Measurements from ENCODE around the gene RIPOR1.
"Not testable (repeated sequence)": the region's sequence is repeated elsewhere in the genome, so short reads cannot be mapped to it uniquely, and the experiment has no call there.

The RIPOR1 gene

DNA sequence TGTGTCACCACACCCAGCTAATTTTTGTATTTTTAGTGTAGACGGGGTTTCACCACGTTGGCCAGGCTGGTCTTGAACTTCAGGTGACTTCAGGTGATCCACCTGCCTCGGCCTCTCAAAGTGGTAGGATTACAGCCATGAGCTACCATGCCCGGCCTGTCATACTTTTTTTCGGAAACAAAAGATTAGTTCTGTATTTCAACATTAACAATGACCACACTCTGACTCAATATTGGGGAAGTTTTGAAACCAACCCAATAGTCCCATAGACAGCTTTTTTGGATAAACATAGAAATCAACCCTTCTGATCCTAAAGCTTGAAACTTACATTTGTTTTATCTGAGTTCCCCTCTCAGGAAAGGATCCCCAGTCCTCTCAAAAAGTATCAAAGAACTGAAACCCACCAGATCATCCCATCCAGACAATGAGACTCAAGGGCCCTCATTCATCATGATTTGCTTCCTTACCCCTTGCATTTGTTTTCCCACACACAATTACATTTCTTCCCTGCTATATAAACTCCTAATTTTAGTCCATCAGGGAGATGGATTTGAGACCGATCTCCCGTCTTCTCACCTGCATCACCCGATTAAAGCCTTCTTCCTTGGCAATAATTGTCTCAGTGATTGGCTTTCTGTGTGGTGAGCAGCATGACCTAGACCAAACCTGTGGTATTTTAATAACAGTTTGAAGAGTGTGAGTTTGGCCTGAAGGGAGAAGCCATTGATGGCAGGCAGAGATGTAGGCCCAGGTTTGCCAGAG, 38.1 kb upstream of the RIPOR1 start:
- Histone ChIP-seq H3K4me1 (ENCODE audit: control insufficient read depth in 1 of 2, insufficient read depth in 2 of 2, low read length in 2 of 2) (peaks cover 12 to 34% of the 10 kb centered on the region in 2 donors), H3K27me3 (ENCODE audit: low read depth, low read length) (no peaks in the 10 kb centered on the region), H3K9me3 (ENCODE audit: control insufficient read depth in 1 of 2, low read length in 2 of 2) (no peaks in the 10 kb centered on the region), H3K36me3 (ENCODE audit: control insufficient read depth in 1 of 2, insufficient read depth in 2 of 2, low read length in 2 of 2) (no peaks in the 10 kb centered on the region), H3K4me3 (ENCODE audit: low read depth in 1 of 2, low read length in 2 of 2) (no peak overlapping the region), H3K27ac (ENCODE audit: low read length) (peak overlapping the region; percentile 42)

DNA sequence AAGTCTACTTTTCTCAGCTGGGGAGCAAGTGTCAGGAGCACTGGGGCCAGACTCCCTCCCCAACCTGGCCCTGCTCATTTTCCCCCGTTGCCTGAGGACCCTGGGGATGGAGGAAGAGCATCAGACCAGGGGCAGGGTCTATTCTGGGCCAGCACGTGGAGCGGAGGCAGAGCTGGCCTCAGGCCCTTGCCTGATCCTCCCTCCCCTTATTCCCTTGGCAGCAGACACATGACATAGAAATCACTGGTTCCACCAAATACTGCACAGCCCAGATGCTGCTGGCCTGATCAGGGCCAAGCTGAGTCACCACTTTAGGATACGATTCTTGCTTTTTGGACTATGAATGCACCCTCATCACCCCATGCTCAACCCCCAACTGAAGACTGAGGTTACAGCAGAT, 29.5 kb upstream of the RIPOR1 start:
- Histone ChIP-seq H3K9me3 (ENCODE audit: control insufficient read depth in 1 of 2, low read length in 2 of 2) (no peaks in the 10 kb centered on the region), H3K27ac (ENCODE audit: low read length) (no peak overlapping the region), H3K27me3 (ENCODE audit: low read depth, low read length) (no peaks in the 10 kb centered on the region), H3K36me3 (ENCODE audit: control insufficient read depth in 1 of 2, insufficient read depth in 2 of 2, low read length in 2 of 2) (peaks cover 3 to 12% of the 10 kb centered on the region in 2 donors), H3K4me3 (ENCODE audit: low read depth in 1 of 2, low read length in 2 of 2) (no peak overlapping the region), H3K4me1 (ENCODE audit: control insufficient read depth in 1 of 2, insufficient read depth in 2 of 2, low read length in 2 of 2) (peaks cover 0 to 8% of the 10 kb centered on the region in 2 donors)

DNA sequence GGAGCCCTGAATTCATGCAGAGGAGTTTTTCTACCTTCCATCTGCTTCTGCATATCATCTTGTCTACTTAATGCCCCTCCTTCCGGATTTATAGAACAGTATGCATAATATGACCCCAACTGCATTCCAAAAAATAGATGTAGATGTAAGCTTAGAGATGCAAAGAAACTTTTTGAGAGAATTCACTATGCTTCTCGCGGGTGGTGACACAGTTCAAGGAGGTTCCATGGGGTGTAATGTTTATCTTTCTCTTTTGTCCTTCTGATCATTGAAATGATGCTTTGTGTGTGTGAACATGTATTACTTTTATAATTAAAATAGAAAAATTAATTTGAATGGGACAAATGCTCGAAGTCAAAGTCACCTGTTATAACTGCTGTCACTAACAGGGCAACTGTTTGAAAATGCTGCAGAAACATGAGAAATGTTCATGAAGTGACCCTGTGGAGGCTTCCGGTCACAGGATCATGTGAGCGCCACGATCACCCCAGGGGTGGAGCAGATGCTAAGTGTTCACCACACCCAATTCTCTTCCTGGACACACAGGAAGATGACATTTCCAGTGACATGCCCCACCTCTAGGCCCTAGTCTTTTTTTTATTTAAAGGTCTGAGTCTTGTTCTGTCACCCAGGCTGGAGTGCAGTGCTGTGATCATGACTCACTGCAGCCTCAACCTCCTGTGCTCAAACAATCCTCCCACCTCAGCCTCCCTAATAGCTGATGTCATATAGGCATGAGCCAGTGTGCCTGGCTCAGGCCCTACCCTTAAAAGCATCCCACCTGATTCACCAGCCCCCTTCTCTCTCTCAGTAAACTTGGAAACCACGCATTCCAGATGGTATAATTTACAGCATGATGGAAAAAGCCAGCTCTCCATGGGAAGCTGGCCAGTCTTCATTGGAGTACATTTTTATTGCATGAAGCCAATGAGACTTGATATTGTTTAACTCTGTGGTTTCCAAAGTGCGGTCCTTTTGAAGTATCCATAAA, 24.3 kb upstream of the RIPOR1 start:
- no peaks in the 10 kb centered on the region for H3K9me3 ChIP-seq (ENCODE audit: control insufficient read depth in 1 of 2, low read length in 2 of 2)
- H3K4me3 ChIP-seq (ENCODE audit: low read depth in 1 of 2, low read length in 2 of 2) = no peak overlapping the region
- no peaks in the 10 kb centered on the region for H3K36me3 ChIP-seq (ENCODE audit: control insufficient read depth in 1 of 2, insufficient read depth in 2 of 2, low read length in 2 of 2)
- no peaks in the 10 kb centered on the region for H3K27me3 ChIP-seq (ENCODE audit: low read depth, low read length)
- peaks cover 0 to under 1% of the 10 kb centered on the region in 2 donors for H3K4me1 ChIP-seq (ENCODE audit: control insufficient read depth in 1 of 2, insufficient read depth in 2 of 2, low read length in 2 of 2)
- no peak overlapping the region for H3K27ac ChIP-seq (ENCODE audit: low read length)

DNA sequence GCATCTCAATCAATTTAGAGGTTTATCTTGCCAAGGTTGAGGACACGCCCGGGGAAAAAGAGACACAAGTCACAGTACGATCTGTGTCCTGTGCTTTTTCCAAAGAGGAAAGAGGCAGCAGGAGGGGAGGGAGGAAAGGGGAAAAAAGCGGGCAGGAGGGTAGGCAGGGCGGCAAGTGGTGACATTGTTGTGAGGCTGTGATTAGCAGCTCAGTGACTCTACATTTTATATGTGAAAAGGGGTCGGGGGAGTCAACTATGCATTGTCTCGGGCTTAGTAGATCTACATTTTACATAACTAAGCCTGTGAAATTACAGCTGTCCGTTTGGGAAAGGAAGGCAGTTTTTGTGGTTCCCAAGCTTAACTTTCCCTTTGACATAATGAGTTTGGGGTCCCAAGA, 22.2 kb upstream of the RIPOR1 start:
- H3K27ac ChIP-seq (ENCODE audit: low read length) = no peak overlapping the region
- H3K4me3 ChIP-seq (ENCODE audit: low read depth in 1 of 2, low read length in 2 of 2) = no peak overlapping the region
- no peaks in the 10 kb centered on the region for H3K4me1 ChIP-seq (ENCODE audit: control insufficient read depth in 1 of 2, insufficient read depth in 2 of 2, low read length in 2 of 2)
- no peaks in the 10 kb centered on the region for H3K36me3 ChIP-seq (ENCODE audit: control insufficient read depth in 1 of 2, insufficient read depth in 2 of 2, low read length in 2 of 2)
- no peaks in the 10 kb centered on the region for H3K9me3 ChIP-seq (ENCODE audit: control insufficient read depth in 1 of 2, low read length in 2 of 2)
- H3K27me3 ChIP-seq (ENCODE audit: low read depth, low read length) = no peaks in the 10 kb centered on the region

DNA sequence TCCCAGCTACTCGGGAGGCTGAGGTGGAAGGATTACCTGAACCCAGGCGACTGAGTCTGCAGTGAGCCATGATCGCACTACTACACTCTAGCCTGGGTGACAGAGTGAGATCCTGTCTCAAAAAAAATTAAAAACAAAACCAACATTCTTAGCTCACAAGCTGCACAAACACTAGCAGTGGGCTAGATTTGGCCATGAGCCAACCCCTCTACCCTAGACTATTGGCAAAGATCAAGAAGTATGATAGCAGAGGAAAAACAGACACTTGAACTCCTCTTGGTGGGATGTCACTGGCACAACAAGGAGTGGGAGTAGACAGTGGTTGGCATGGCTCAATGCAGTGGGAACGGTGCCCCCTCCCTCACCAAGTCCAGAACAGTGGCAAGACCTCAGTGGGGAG, 19.6 kb upstream of the RIPOR1 start:
- no peaks in the 10 kb centered on the region for H3K9me3 ChIP-seq (ENCODE audit: control insufficient read depth in 1 of 2, low read length in 2 of 2)
- no peaks in the 10 kb centered on the region for H3K36me3 ChIP-seq (ENCODE audit: control insufficient read depth in 1 of 2, insufficient read depth in 2 of 2, low read length in 2 of 2)
- no peaks in the 10 kb centered on the region for H3K4me1 ChIP-seq (ENCODE audit: control insufficient read depth in 1 of 2, insufficient read depth in 2 of 2, low read length in 2 of 2)
- H3K4me3 ChIP-seq (ENCODE audit: low read depth in 1 of 2, low read length in 2 of 2) = no peak overlapping the region
- no peaks in the 10 kb centered on the region for H3K27me3 ChIP-seq (ENCODE audit: low read depth, low read length)
- no peak overlapping the region for H3K27ac ChIP-seq (ENCODE audit: low read length)

DNA sequence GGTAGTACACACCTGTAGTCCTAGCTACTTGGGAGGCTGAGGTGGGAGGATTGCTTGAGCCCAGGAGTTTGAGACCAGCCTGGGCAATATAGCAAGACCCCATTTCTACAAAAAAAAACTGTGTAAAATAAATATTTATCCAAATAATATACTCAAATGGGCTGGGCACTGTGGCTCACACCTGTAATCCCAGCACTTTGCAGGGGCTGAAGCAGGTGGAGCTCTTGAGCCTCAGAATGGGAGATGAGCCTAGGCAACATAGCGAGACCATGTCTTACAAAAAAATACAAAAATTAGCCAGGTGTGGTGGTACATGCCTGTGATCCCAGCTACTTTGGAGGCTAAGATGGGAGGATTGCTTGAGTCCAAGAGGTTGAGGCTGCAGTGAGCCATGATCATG, 14.7 kb upstream of the RIPOR1 start:
- not testable (repeated sequence) for H3K4me1 ChIP-seq (ENCODE audit: control insufficient read depth in 1 of 2, insufficient read depth in 2 of 2, low read length in 2 of 2); H3K27me3 ChIP-seq (ENCODE audit: low read depth, low read length); H3K9me3 ChIP-seq (ENCODE audit: control insufficient read depth in 1 of 2, low read length in 2 of 2); H3K36me3 ChIP-seq (ENCODE audit: control insufficient read depth in 1 of 2, insufficient read depth in 2 of 2, low read length in 2 of 2); H3K4me3 ChIP-seq (ENCODE audit: low read depth in 1 of 2, low read length in 2 of 2); H3K27ac ChIP-seq (ENCODE audit: low read length)

DNA sequence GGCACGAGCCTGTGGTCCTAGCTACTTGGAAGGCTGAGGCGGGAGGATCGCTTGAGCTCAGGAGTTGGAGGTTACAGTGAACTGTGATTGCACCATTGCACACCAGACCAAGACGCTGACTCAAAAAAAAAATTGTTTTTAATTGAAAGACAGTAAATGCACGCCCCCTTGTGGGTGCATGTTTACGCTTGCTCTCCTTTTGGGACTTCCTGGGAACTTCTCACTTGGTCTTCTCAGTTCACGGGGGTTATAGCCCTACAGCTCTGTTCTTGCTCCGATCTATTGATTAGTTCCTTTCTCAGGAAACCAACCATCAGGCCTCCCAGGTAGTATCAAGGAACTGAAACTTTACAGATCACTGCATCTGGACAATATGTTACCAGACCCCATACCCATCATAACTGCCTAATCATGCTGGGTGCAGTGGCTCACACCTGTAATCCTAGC, 14.2 kb upstream of the RIPOR1 start:
- H3K4me3 ChIP-seq (ENCODE audit: low read depth in 1 of 2, low read length in 2 of 2) = no peak overlapping the region
- H3K4me1 ChIP-seq (ENCODE audit: control insufficient read depth in 1 of 2, insufficient read depth in 2 of 2, low read length in 2 of 2) = peaks cover 0 to 2% of the 10 kb centered on the region in 2 donors
- H3K27me3 ChIP-seq (ENCODE audit: low read depth, low read length) = no peaks in the 10 kb centered on the region
- no peaks in the 10 kb centered on the region for H3K36me3 ChIP-seq (ENCODE audit: control insufficient read depth in 1 of 2, insufficient read depth in 2 of 2, low read length in 2 of 2)
- no peak overlapping the region for H3K27ac ChIP-seq (ENCODE audit: low read length)
- H3K9me3 ChIP-seq (ENCODE audit: control insufficient read depth in 1 of 2, low read length in 2 of 2) = no peaks in the 10 kb centered on the region

DNA sequence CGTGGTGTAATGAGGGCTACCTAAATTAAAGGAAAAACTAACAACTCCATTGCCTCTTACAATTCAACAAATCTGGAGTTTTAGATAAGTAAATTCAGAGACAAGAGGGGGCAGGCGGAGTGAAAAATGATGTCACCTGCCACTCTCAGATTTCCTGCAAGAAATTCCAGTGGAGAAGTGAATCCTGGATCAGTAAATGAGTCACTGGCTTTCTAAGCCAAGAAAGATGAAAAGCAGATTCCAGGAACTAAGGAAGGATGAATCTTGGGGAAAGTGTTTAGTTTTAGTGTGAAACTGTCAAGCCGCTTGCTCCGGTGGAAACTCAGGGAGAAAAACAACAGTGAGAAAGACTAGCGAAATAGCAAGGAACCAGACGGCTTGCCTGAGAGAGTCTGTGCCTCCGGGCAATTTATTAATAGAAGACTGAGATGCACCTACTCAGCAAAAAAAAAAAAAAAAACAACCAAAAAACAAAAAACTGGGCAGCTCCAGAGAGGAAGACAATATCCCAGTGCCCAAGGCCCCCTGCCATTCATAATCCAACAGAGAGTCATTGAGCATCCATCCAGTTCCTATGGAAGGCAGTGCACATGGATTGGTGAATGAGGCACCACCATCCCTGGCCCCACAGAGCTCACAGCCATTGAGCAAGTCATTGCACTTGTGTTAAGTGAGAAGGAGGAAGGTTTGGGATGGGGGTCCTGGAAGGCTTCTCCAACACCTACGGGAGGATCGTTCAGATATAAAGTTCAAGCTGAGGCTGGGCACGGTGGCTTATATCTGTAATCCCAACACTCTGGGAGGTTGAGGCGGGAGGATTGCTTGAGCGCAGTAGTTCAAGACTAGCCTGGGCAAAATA, 12.1 kb upstream of the RIPOR1 start:
- H3K27ac ChIP-seq (ENCODE audit: low read length) = no peak overlapping the region

DNA sequence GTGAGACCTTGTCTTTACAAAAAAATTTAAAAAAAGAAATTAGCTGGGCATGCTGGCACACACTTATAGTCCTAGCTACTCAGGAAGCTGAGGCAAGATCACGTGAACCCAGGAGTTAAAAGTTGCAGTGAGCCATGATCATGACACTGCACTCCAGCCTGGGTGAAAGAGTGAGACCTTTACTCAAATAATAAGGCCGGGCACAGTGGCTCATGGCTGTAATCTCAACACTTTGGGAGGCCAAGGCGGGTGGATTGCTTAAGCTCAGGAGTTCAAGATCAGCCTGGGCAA, 11.5 kb upstream of the RIPOR1 start:
- Histone ChIP-seq H3K4me3 (ENCODE audit: low read depth in 1 of 2, low read length in 2 of 2) (no peak overlapping the region), H3K4me1 (ENCODE audit: control insufficient read depth in 1 of 2, insufficient read depth in 2 of 2, low read length in 2 of 2) (peaks cover 0 to 2% of the 10 kb centered on the region in 2 donors), H3K27me3 (ENCODE audit: low read depth, low read length) (no peaks in the 10 kb centered on the region), H3K36me3 (ENCODE audit: control insufficient read depth in 1 of 2, insufficient read depth in 2 of 2, low read length in 2 of 2) (no peaks in the 10 kb centered on the region), H3K9me3 (ENCODE audit: control insufficient read depth in 1 of 2, low read length in 2 of 2) (no peaks in the 10 kb centered on the region), H3K27ac (ENCODE audit: low read length) (no peak overlapping the region)

More for the DNA sequence above, 12.1 kb upstream of the RIPOR1 start:
- no peaks in the 10 kb centered on the region for H3K27me3 ChIP-seq (ENCODE audit: low read depth, low read length)
- no peaks in the 10 kb centered on the region for H3K36me3 ChIP-seq (ENCODE audit: control insufficient read depth in 1 of 2, insufficient read depth in 2 of 2, low read length in 2 of 2)
- H3K4me3 ChIP-seq (ENCODE audit: low read depth in 1 of 2, low read length in 2 of 2) = no peak overlapping the region
- H3K9me3 ChIP-seq (ENCODE audit: control insufficient read depth in 1 of 2, low read length in 2 of 2) = no peaks in the 10 kb centered on the region
- H3K4me1 ChIP-seq (ENCODE audit: control insufficient read depth in 1 of 2, insufficient read depth in 2 of 2, low read length in 2 of 2) = peaks cover 0 to 2% of the 10 kb centered on the region in 2 donors

DNA sequence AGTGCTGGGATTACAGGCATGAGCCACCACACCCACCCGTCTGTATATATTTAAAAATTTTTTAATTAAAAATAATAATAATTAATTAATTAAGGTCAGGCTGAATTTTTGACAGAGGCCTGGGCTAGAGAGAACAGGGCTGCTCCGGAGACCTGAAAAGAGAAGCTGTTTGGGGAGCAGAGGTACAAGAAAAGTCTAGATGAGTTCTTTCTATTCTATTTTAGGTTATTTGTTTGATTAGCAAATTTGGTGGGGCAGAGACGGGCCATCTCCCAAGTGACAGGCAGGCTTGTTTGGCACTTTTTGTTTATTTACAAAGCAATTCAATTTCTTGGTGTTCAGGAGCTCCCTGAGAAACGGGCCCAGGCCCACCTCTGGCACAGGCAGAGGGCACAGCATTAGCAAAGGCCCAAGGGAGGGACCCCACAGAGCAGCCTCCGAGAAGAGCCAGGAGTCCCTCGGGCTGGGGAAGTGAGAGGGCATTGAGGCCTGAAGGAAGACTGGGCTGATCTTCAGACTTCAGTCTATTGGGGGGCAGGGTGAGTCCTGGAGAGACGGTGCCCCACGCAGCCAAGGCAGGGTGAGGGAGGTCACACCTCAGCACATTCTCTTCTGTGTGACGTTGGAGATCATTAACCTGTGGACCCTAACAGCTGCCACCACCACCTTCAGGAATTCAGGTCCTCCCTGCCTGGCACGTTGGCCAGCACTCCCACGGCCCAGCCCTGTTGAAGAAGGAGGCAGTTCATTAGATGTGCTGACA, 10.8 kb upstream of the RIPOR1 start:
- Histone ChIP-seq H3K27me3 (ENCODE audit: low read depth, low read length) (no peaks in the 10 kb centered on the region), H3K27ac (ENCODE audit: low read length) (no peak overlapping the region), H3K4me3 (ENCODE audit: low read depth in 1 of 2, low read length in 2 of 2) (no peak overlapping the region)

More for the DNA sequence above, 10.8 kb upstream of the RIPOR1 start:
- Histone ChIP-seq H3K36me3 (ENCODE audit: control insufficient read depth in 1 of 2, insufficient read depth in 2 of 2, low read length in 2 of 2) (no peaks in the 10 kb centered on the region), H3K9me3 (ENCODE audit: control insufficient read depth in 1 of 2, low read length in 2 of 2) (no peaks in the 10 kb centered on the region), H3K4me1 (ENCODE audit: control insufficient read depth in 1 of 2, insufficient read depth in 2 of 2, low read length in 2 of 2) (peaks cover 0 to 2% of the 10 kb centered on the region in 2 donors)
